Measurements from ENCODE around the gene TMEM198.

The TMEM198 gene

GRCh38 chr2:219553463-219553963 is 9.7 kb downstream of the TMEM198 start:
- TF ChIP-seq GATA2 (IDR thresholded peaks at IDR 0.05; ENCODE audit: low read depth, low read length) (no peak), GATA3 (IDR thresholded peaks at IDR 0.05; ENCODE audit: low read depth, low read length) (no peak)

GRCh38 chr2:219554350-219554749 is 10.5 kb downstream of the TMEM198 start:
- no peak for TF ChIP-seq GATA3 (IDR thresholded peaks at IDR 0.05; ENCODE audit: low read depth, low read length)
- TF ChIP-seq GATA2 (IDR thresholded peaks at IDR 0.05; ENCODE audit: low read depth, low read length) = no peak

- no peak for TF ChIP-seq GATA3 (IDR thresholded peaks at IDR 0.05; ENCODE audit: low read depth, low read length)
- no peak for TF ChIP-seq GATA2 (IDR thresholded peaks at IDR 0.05; ENCODE audit: low read depth, low read length)
Measured at GRCh38 chr2:219555956-219556355, 12.1 kb downstream of the TMEM198 start.

GRCh38 chr2:219556413-219556812 is 12.6 kb downstream of the TMEM198 start:
- TF ChIP-seq GATA3 (IDR thresholded peaks at IDR 0.05; ENCODE audit: low read depth, low read length) = no peak
- no peak for TF ChIP-seq GATA2 (IDR thresholded peaks at IDR 0.05; ENCODE audit: low read depth, low read length)

GRCh38 chr2:219557320-219557719 is 13.5 kb downstream of the TMEM198 start:
- TF ChIP-seq GATA2 (IDR thresholded peaks at IDR 0.05; ENCODE audit: low read depth, low read length) (no peak), GATA3 (IDR thresholded peaks at IDR 0.05; ENCODE audit: low read depth, low read length) (no peak)

GRCh38 chr2:219557791-219558785 is 14.3 kb downstream of the TMEM198 start:
- TF ChIP-seq GATA3 (IDR thresholded peaks at IDR 0.05; ENCODE audit: low read depth, low read length) (no peak), GATA2 (IDR thresholded peaks at IDR 0.05; ENCODE audit: low read depth, low read length) (no peak)

GRCh38 chr2:219559156-219559915 is 15.5 kb downstream of the TMEM198 start:
- TF ChIP-seq GATA2 (IDR thresholded peaks at IDR 0.05; ENCODE audit: low read depth, low read length) = no peak
- TF ChIP-seq GATA3 (IDR thresholded peaks at IDR 0.05; ENCODE audit: low read depth, low read length) = no peak

GRCh38 chr2:219560037-219560892 is 16.4 kb downstream of the TMEM198 start:
- TF ChIP-seq GATA2 (IDR thresholded peaks at IDR 0.05; ENCODE audit: low read depth, low read length) (no peak), GATA3 (IDR thresholded peaks at IDR 0.05; ENCODE audit: low read depth, low read length) (no peak)

- no peak for TF ChIP-seq GATA3 (IDR thresholded peaks at IDR 0.05; ENCODE audit: low read depth, low read length)
- TF ChIP-seq GATA2 (IDR thresholded peaks at IDR 0.05; ENCODE audit: low read depth, low read length) = no peak
Measured at GRCh38 chr2:219560893-219561178, 17.0 kb downstream of the TMEM198 start.

- TF ChIP-seq GATA3 (IDR thresholded peaks at IDR 0.05; ENCODE audit: low read depth, low read length) (no peak), GATA2 (IDR thresholded peaks at IDR 0.05; ENCODE audit: low read depth, low read length) (no peak)
Measured at GRCh38 chr2:219561179-219562048, 17.6 kb downstream of the TMEM198 start.

GRCh38 chr2:219562049-219563020 is 18.5 kb downstream of the TMEM198 start:
- TF ChIP-seq GATA2 (IDR thresholded peaks at IDR 0.05; ENCODE audit: low read depth, low read length) = no peak
- TF ChIP-seq GATA3 (IDR thresholded peaks at IDR 0.05; ENCODE audit: low read depth, low read length) = no peak
